ENCODE results near the gene FKBP5. TPM values are rescaled to one million over a fixed set of nuclear protein-coding genes. Genes with fewer than 3 reads are reported as not detected.

FKBP5 gene
- total and polyA plus RNA-seq, 7 donors = 52.9 to 326 (median 200) TPM

GRCh38 chr6:35686873-35687555 is 1.7 kb downstream of the FKBP5 start:
- WGBS, 2 donors = 12 to 38% methylated on average over 4 of the region's 4 CpGs
- H3K27ac ChIP-seq = peak overlapping the region; percentile 97 to 100 (median 98)
- no peaks in the 10 kb centered on the region for H3K27me3 ChIP-seq
- peak overlapping the region; percentile 75 to 100 (median 90) for H3K4me3 ChIP-seq
- intact Hi-C loops (cut with DNase I) = loop anchor here (5.0 kb wide), 3 partner anchors 85 to 165 kb away; no protein-coding TSS in a partner anchor
- H3K9me3 ChIP-seq = no peaks in the 10 kb centered on the region
- TF ChIP-seq, protein P1, sequence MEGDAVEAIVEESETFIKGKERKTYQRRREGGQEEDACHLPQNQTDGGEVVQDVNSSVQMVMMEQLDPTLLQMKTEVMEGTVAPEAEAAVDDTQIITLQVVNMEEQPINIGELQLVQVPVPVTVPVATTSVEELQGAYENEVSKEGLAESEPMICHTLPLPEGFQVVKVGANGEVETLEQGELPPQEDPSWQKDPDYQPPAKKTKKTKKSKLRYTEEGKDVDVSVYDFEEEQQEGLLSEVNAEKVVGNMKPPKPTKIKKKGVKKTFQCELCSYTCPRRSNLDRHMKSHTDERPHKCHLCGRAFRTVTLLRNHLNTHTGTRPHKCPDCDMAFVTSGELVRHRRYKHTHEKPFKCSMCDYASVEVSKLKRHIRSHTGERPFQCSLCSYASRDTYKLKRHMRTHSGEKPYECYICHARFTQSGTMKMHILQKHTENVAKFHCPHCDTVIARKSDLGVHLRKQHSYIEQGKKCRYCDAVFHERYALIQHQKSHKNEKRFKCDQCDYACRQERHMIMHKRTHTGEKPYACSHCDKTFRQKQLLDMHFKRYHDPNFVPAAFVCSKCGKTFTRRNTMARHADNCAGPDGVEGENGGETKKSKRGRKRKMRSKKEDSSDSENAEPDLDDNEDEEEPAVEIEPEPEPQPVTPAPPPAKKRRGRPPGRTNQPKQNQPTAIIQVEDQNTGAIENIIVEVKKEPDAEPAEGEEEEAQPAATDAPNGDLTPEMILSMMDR (IDR thresholded peaks at IDR 0.05) = no peak
- TF ChIP-seq EP300 (IDR thresholded peaks at IDR 0.05) = no peak
- H3K4me1 ChIP-seq = peaks cover 0 to 60% (median 44%) of the 10 kb centered on the region in 4 donors
- H3K36me3 ChIP-seq = peaks cover 0 to 26% (median 5%) of the 10 kb centered on the region in 4 donors
- no peak for DNase-seq

- Histone ChIP-seq H3K4me1 (peaks cover 0 to 59% (median 44%) of the 10 kb centered on the region in 4 donors), H3K27ac (peak overlapping the region; percentile 97 to 100 (median 98)), H3K27me3 (no peaks in the 10 kb centered on the region), H3K36me3 (peaks cover 0 to 31% (median 5%) of the 10 kb centered on the region in 4 donors), H3K4me3 (peak overlapping the region; percentile 75 to 100 (median 90)), H3K9me3 (no peaks in the 10 kb centered on the region)
- TF ChIP-seq POLR2AphosphoS5 (IDR thresholded peaks at IDR 0.05) = peak; percentile 21 to 52 (median 27)
- TF ChIP-seq, protein P1 (IDR thresholded peaks at IDR 0.05) = no peak
- WGBS, 2 donors = 23 to 47% methylated on average over 2 of the region's 2 CpGs
- intact Hi-C loops (cut with DNase I) = loop anchor here (5.0 kb wide), 3 partner anchors 84 to 164 kb away; no protein-coding TSS in a partner anchor
- no peak for DNase-seq
These were observed 2.3 kb downstream of the FKBP5 start for GRCh38 chr6:35686436-35686835.

GRCh38 chr6:35683267-35683666 is 5.4 kb downstream of the FKBP5 start:
- no peak for DNase-seq
- TF ChIP-seq POLR2AphosphoS5 (IDR thresholded peaks at IDR 0.05) (no peak), EP300 (IDR thresholded peaks at IDR 0.05) (no peak), POLR2A (IDR thresholded peaks at IDR 0.05) (no peak)
- TF ChIP-seq, protein P1 (IDR thresholded peaks at IDR 0.05) = no peak
- H3K27ac ChIP-seq = no peak overlapping the region
- H3K4me3 ChIP-seq = no peak overlapping the region
- peaks cover 0 to 49% (median 44%) of the 10 kb centered on the region in 4 donors for H3K4me1 ChIP-seq
- no peaks in the 10 kb centered on the region for H3K27me3 ChIP-seq
- no peaks in the 10 kb centered on the region for H3K9me3 ChIP-seq
- intact Hi-C loops (cut with DNase I) = loop anchor here (5.0 kb wide), 1 partner anchor 66 kb away; no protein-coding TSS in a partner anchor
- H3K36me3 ChIP-seq = peaks cover 3 to 59% (median 9%) of the 10 kb centered on the region in 4 donors

DNA sequence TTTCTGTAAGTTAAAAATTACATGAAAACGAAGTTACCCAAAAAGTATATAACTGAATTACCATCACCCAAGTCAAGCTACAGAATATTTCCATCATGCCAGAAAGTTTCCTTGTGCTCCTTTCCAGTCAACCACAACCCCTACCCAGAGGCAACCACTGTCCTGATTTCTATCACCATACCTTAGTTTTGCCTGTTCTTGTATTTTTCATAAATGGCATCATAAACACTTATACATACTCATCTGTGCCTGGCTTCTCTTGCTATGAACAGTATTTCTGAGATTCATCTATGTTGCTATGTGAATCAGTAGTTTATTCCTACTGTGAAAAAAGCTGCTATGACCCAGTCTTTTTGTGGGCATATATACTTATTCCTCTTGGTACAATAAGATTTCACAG is 7.4 kb downstream of the FKBP5 start:
- no peaks in the 10 kb centered on the region for H3K27me3 ChIP-seq
- intact Hi-C loops (cut with DNase I) = loop anchor here (5.0 kb wide), 1 partner anchor 64 kb away; no protein-coding TSS in a partner anchor
- no peaks in the 10 kb centered on the region for H3K9me3 ChIP-seq
- TF ChIP-seq EP300 (IDR thresholded peaks at IDR 0.05) = no peak
- TF ChIP-seq POLR2A (IDR thresholded peaks at IDR 0.05) = no peak
- TF ChIP-seq POLR2AphosphoS5 (IDR thresholded peaks at IDR 0.05) = no peak
- TF ChIP-seq, protein P1 (IDR thresholded peaks at IDR 0.05) = no peak
- no peak overlapping the region for H3K4me3 ChIP-seq
- no peak for DNase-seq
- H3K36me3 ChIP-seq = peaks cover 3 to 70% (median 11%) of the 10 kb centered on the region in 4 donors
- no peak overlapping the region for H3K27ac ChIP-seq
- 73 to 82% methylated on average over 1 of the region's 1 CpG for WGBS, 2 donors
- H3K4me1 ChIP-seq = peaks cover 0 to 66% (median 56%) of the 10 kb centered on the region in 4 donors
